HCT116 (cell line): ENCODE results near the gene MMP26.

Experiments
- FOSL1 ChIP-seq: IDR thresholded peaks from 2 replicates; pipeline ENCODE4 v1.6.1; 2012; ENCODE audit warnings: low read depth
- RAD21 ChIP-seq: IDR thresholded peaks from 2 replicates; pipeline ENCODE4 v1.6.1; 2012; ENCODE audit warnings: low read depth, mild to moderate bottlenecking
- YY1 ChIP-seq: IDR thresholded peaks from 2 replicates; pipeline ENCODE4 v1.6.1; 2011; ENCODE audit warnings: low read length, low read depth, moderate library complexity, mild to moderate bottlenecking; ENCODE audit not compliant: insufficient replicate concordance; ENCODE audit errors: extremely low read depth
- TF ChIP-seq, protein P1 (sequence below), 3 experiments: fragments of 200-600 bp in 1 of 3; sonication (generic) in 1 of 3; IDR thresholded peaks in 2 of 3; conservative IDR thresholded peaks in 1 of 3; 2 replicates each; pipeline ENCODE4 v1.5.1; 2012 to 2017; ENCODE audit warnings: low read depth in 2 of 3, low read length in 2 of 3, antibody characterized with exemption in 1 of 3, borderline replicate concordance in 1 of 3, control low read depth in 1 of 3, mild to moderate bottlenecking in 1 of 3, mixed read lengths in 1 of 3, mixed run types in 1 of 3, moderate library complexity in 1 of 3; ENCODE audit not compliant: insufficient read depth in 1 of 3
- TF ChIP-seq, protein P2 (sequence below): IDR thresholded peaks from 2 replicates; pipeline ENCODE4 v1.6.1; 2011; ENCODE audit warnings: mild to moderate bottlenecking, low read length, moderate library complexity; ENCODE audit not compliant: insufficient replicate concordance; ENCODE audit errors: extremely low read depth

DNA sequence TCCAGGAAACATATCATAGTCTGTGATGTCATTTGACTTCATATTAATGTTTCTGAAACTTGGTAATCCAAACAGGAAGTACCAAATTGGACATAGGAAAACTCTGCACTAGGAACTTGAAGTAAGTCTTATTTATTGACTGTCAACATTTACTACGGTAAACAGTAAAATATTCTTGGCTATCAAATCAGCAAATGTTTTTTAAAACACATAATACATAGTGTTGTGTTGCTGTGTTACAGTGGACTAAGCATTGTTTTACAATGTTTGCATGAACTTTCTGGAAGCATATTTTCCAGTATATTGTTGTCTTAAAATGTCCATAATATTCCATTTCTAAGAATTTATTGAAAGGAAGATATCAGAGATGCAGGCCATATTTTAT lies 4.2 kb upstream of the MMP26 start:
- TF ChIP-seq FOSL1 (no peak), YY1 (no peak), RAD21 (no peak)
- TF ChIP-seq, protein P1, sequence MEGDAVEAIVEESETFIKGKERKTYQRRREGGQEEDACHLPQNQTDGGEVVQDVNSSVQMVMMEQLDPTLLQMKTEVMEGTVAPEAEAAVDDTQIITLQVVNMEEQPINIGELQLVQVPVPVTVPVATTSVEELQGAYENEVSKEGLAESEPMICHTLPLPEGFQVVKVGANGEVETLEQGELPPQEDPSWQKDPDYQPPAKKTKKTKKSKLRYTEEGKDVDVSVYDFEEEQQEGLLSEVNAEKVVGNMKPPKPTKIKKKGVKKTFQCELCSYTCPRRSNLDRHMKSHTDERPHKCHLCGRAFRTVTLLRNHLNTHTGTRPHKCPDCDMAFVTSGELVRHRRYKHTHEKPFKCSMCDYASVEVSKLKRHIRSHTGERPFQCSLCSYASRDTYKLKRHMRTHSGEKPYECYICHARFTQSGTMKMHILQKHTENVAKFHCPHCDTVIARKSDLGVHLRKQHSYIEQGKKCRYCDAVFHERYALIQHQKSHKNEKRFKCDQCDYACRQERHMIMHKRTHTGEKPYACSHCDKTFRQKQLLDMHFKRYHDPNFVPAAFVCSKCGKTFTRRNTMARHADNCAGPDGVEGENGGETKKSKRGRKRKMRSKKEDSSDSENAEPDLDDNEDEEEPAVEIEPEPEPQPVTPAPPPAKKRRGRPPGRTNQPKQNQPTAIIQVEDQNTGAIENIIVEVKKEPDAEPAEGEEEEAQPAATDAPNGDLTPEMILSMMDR (IDR thresholded peaks at IDR 0.05 in 2 of 3, conservative IDR thresholded peaks at IDR 0.05 in 1 of 3; ENCODE audit: borderline replicate concordance in 1 of 3, insufficient read depth in 1 of 3, low read depth in 2 of 3, low read length in 2 of 3), result no peak
- TF ChIP-seq, protein P2, sequence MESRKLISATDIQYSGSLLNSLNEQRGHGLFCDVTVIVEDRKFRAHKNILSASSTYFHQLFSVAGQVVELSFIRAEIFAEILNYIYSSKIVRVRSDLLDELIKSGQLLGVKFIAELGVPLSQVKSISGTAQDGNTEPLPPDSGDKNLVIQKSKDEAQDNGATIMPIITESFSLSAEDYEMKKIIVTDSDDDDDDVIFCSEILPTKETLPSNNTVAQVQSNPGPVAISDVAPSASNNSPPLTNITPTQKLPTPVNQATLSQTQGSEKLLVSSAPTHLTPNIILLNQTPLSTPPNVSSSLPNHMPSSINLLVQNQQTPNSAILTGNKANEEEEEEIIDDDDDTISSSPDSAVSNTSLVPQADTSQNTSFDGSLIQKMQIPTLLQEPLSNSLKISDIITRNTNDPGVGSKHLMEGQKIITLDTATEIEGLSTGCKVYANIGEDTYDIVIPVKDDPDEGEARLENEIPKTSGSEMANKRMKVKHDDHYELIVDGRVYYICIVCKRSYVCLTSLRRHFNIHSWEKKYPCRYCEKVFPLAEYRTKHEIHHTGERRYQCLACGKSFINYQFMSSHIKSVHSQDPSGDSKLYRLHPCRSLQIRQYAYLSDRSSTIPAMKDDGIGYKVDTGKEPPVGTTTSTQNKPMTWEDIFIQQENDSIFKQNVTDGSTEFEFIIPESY, result no peak
